Suprapubic skin (tissue), 4 donors: Measurements from ENCODE around the gene DENND2A.

Source experiments
- CTCF ChIP-seq, 2 donors: fragments of 200-600 bp in 1 of 2; fragments of 450-650 bp in 1 of 2; sonication (generic) in 1 of 2; IDR thresholded peaks; one replicate each; pipeline ENCODE4 v1.5.1; 2016 to 2019; ENCODE audit warnings: antibody characterized with exemption in 2 of 2, mild to moderate bottlenecking in 1 of 2, moderate library complexity in 1 of 2
- EP300 ChIP-seq: sonication (generic); formaldehyde crosslinking; IDR thresholded peaks from one replicate; pipeline ENCODE4 v1.6.1; 2017; ENCODE audit warnings: antibody characterized with exemption
- POLR2A ChIP-seq, 2 donors: fragments of 450-650 bp; IDR thresholded peaks; one replicate each; pipeline ENCODE4 v1.6.1; 2017; ENCODE audit warnings: antibody characterized with exemption in 2 of 2, mild to moderate bottlenecking in 2 of 2, moderate library complexity in 2 of 2
- POLR2AphosphoS5 ChIP-seq, 3 donors: sonication (generic); formaldehyde crosslinking; IDR thresholded peaks; one replicate each; pipeline ENCODE4 v1.6.1; 2017; ENCODE audit warnings: antibody characterized with exemption in 3 of 3

- TF ChIP-seq CTCF (IDR thresholded peaks at IDR 0.05) (no peak), POLR2A (IDR thresholded peaks at IDR 0.05) (no peak), EP300 (no peak), POLR2AphosphoS5 (IDR thresholded peaks at IDR 0.05) (no peak)
These were observed 41.2 kb upstream of the DENND2A start for GRCh38 chr7:140681766-140682165.
